K562 (cell line): ENCODE measurements around the gene ZNRD2. TPM values are rescaled to one million over a fixed set of nuclear protein-coding genes. Genes with fewer than 3 reads are reported as not detected.

ENCODE experiments used
- ATAC-seq: fragments of 200-7000 bp; cut with Tn5 transposase; 3 replicates; pipeline ENCODE4 v1.9.1; 2020; ENCODE audit warnings: moderate library complexity
- BruUV-seq: library from RNA; stranded (reverse); fragments of 400-500 nt; replicated peaks from 2 replicates; lab custom pipeline; 2021; lab: Mats Ljungman, UMichigan
- CTCF ChIA-PET: fragments of 300-600 bp; formaldehyde crosslinking; extraction: SDS; loops from one replicate; lab custom pipeline; 2021; ENCODE audit warnings: low intra/inter-chr PET ratio; lab: Yijun Ruan, JAX
- POLR2A ChIA-PET: fragments of 300-600, 350-650 bp; sonication (Branson Sonifier 250); formaldehyde crosslinking; extraction: SDS; loops from one replicate; lab custom pipeline; 2021; ENCODE audit warnings: antibody characterized with exemption, inconsistent platforms; lab: Yijun Ruan, JAX
- DNase-seq, 4 experiments: peaks; one replicate each; pipeline versions ENCODE4 v3.0.0 to v3.0.0-alpha.2; 2011 to 2018; ENCODE audit warnings: low spot score in 3 of 4, mixed read lengths in 3 of 4; ENCODE audit errors: extremely low read depth in 1 of 4
- FAIRE-seq: peaks from 2 replicates; lab custom pipeline; 2011; peaks lifted over from hg19 to GRCh38; lab: Jason Lieb, UNC
- H2AFZ ChIP-seq: 2 replicates; pipeline ENCODE4 v1.6.0; 2011; ENCODE audit warnings: low read depth, low read length, control low read depth, inconsistent platforms
- H3K27ac ChIP-seq: fragments of 200-600 bp; 3 replicates; pipeline ENCODE4 v1.8.0; 2011; ENCODE audit warnings: low read depth, mild to moderate bottlenecking, control low read depth, inconsistent platforms, low read length, moderate library complexity, mixed read lengths; ENCODE audit errors: extremely low read depth
- H3K27me3 ChIP-seq, 2 experiments: fragments of 300-600 bp in 1 of 2; 2 replicates in 1 of 2; 3 replicates in 1 of 2; pipeline versions ENCODE4 v1.6.0 to v1.8.0; 2011; ENCODE audit warnings: inconsistent platforms in 2 of 2, low read length in 2 of 2, mild to moderate bottlenecking in 1 of 2, mixed read lengths in 1 of 2, moderate library complexity in 1 of 2; ENCODE audit not compliant: control insufficient read depth in 2 of 2, insufficient read depth in 2 of 2
- H3K36me3 ChIP-seq: fragments of 300-600 bp; 3 replicates; pipeline ENCODE4 v1.8.0; 2011; ENCODE audit warnings: mild to moderate bottlenecking, low read length, inconsistent platforms; ENCODE audit not compliant: control insufficient read depth, insufficient read depth
- H3K4me1 ChIP-seq, 2 experiments: fragments of 200-600 bp in 1 of 2; replicated peaks in 1 of 2; 2 replicates in 1 of 2; 3 replicates in 1 of 2; pipeline versions ENCODE4 v1.5.1 to v1.8.0; 2011; ENCODE audit warnings: inconsistent platforms in 2 of 2, low read length in 2 of 2, mild to moderate bottlenecking in 1 of 2, mixed read lengths in 1 of 2, moderate library complexity in 1 of 2; ENCODE audit not compliant: control insufficient read depth in 2 of 2, insufficient read depth in 2 of 2
- H3K4me2 ChIP-seq: 2 replicates; pipeline ENCODE4 v1.6.1; 2011; ENCODE audit warnings: low read length, control low read depth, inconsistent platforms, mixed read lengths; ENCODE audit not compliant: insufficient read depth
- H3K4me3 ChIP-seq: fragments of 200-600 bp; sonication (generic), shearing (Covaris generic); 2 replicates; pipeline ENCODE4 v1.5.1; 2016; ENCODE audit warnings: control low read depth, inconsistent platforms
- H3K79me2 ChIP-seq: fragments of 200-600 bp; 3 replicates; pipeline ENCODE4 v1.8.0; 2011; ENCODE audit warnings: low read length, inconsistent platforms; ENCODE audit not compliant: control insufficient read depth, insufficient read depth
- H3K9ac ChIP-seq, 2 experiments: 2 replicates each; pipeline versions ENCODE4 v1.6.0 to v1.6.1; 2011; ENCODE audit warnings: low read depth in 2 of 2, low read length in 2 of 2, control low read depth in 1 of 2, inconsistent platforms in 1 of 2, mild to moderate bottlenecking in 1 of 2, mixed read lengths in 1 of 2; ENCODE audit not compliant: insufficient read depth in 1 of 2
- H3K9me1 ChIP-seq: one replicate; pipeline ENCODE4 v1.6.0; 2011; ENCODE audit warnings: inconsistent platforms, mild to moderate bottlenecking, low read length, moderate library complexity; ENCODE audit not compliant: control insufficient read depth, insufficient read depth
- H3K9me3 ChIP-seq: replicated peaks from 2 replicates; pipeline ENCODE4 v1.5.1; 2011; ENCODE audit warnings: low read depth, low read length, inconsistent platforms; ENCODE audit not compliant: control insufficient read depth, insufficient read depth
- H4K20me1 ChIP-seq: replicated peaks from 2 replicates; pipeline ENCODE4 v1.6.1; 2011; ENCODE audit warnings: low read length, inconsistent platforms, mixed read lengths; ENCODE audit not compliant: control insufficient read depth, insufficient read depth
- CC2D1A ChIP-seq: fragments of 450-650 bp; IDR thresholded peaks from 2 replicates; pipeline ENCODE4 v1.6.1; 2017; ENCODE audit warnings: mild to moderate bottlenecking
- CGGBP1 ChIP-seq: fragments of 250-450 bp; sonication (Bioruptor Pico); IDR thresholded peaks from 2 replicates; pipeline ENCODE4 v1.9.0; 2021; ENCODE audit warnings: mild to moderate bottlenecking
- HIVEP1 ChIP-seq: fragments of 250-450 bp; sonication (Bioruptor Pico); IDR thresholded peaks from 2 replicates; pipeline ENCODE4 v1.4.0; 2020; ENCODE audit warnings: mild to moderate bottlenecking
- NCOA4 ChIP-seq: fragments of 450-650 bp; IDR thresholded peaks from 2 replicates; pipeline ENCODE4 v1.6.1; 2018; ENCODE audit warnings: mild to moderate bottlenecking; ENCODE audit not compliant: partially characterized antibody
- WGBS: fragments of 100-300 bp; shearing (Covaris generic); methylation state at CpG from one replicate; pipeline ENCODE4 v1.1.6; 2016; ENCODE audit warnings: low coverage, mixed read lengths; ENCODE audit not compliant: insufficient coverage; ENCODE audit errors: missing lambda C conversion rate; 5-methylcytosine and 5-hydroxymethylcytosine counted together
- in situ Hi-C: fragments of 300-500 bp; cut with MboI; formaldehyde crosslinking; loops from 4 replicates; pipeline ENCODE4 v1.15.0; 2018; ENCODE audit warnings: inconsistent platforms, mixed read lengths
- intact Hi-C: fragments of 100-400 bp; cut with micrococcal nuclease; formaldehyde crosslinking; loops from 2 replicates; pipeline ENCODE4 v1.14.2; 2022
- polyA plus RNA-seq, 8 experiments: library from polyadenylated mRNA; depleted of rRNA in 4 of 8; stranded (reverse) in 5 of 8; unstranded in 3 of 8; fragments of >200 nt; fragmentation: Nextera tagmentation in 2 of 8; fragmentation: Illumina TruSeq in 1 of 8; extraction: Ambion mirVana in 2 of 8; extraction: Trizol in 1 of 8; gene quantifications; 2 replicates each; pipeline versions ENCODE4 v1.2.1 to v1.2.3, GENCODE V29; 2011 to 2014; ENCODE audit warnings: inconsistent platforms in 1 of 8, missing spikeins in 1 of 8
- total RNA-seq, 7 experiments: library from RNA; depleted of rRNA in 6 of 7; stranded (reverse); fragments of >200 nt in 6 of 7; fragmentation: Illumina TruSeq in 2 of 7; extraction: Trizol in 2 of 7; gene quantifications; 2 replicates each; pipeline versions ENCODE4 v1.2.1 to v1.2.3, GENCODE V29; 2011 to 2021; ENCODE audit warnings: low replicate concordance in 1 of 7

Gene ZNRD2
- total and polyA plus RNA-seq, 9 of the 15 experiments (the other 6 are each of a cell fraction or from before 2014, with no cell fraction given) = 13.4 to 129 (median 60.4) TPM

- no peaks in the 10 kb centered on the region for H3K36me3 ChIP-seq
- DNase-seq (no peak), FAIRE-seq (no peak)
- 0 out of 2 replicates have a peak, but pooled peaks cover 8% of the 10 kb centered on the region for H4K20me1 ChIP-seq
- H3K9me1 ChIP-seq = no peaks in the 10 kb centered on the region
- BruUV-seq = no TSS peak
- CTCF ChIA-PET = no interaction called here
- no peak overlapping the region for H3K9ac ChIP-seq
- H3K4me2 ChIP-seq = no peak overlapping the region
- TF ChIP-seq CGGBP1 (CRISPR knock-in tag) = no peak
- TF ChIP-seq NCOA4 = no peak
- no peak for TF ChIP-seq CC2D1A
- TF ChIP-seq HIVEP1 (CRISPR knock-in tag) = no peak
- TF ChIP-seq, all 486 proteins: peak for 0
- Histone ChIP-seq H3K27ac (no peak overlapping the region), H3K79me2 (no peaks in the 10 kb centered on the region), H3K27me3 (no peaks in the 10 kb centered on the region), H3K4me3 (no peak overlapping the region), H2AFZ (no peak overlapping the region), H3K9me3 (no peaks in the 10 kb centered on the region), H3K4me1 (peaks cover 42 to 76% of the 10 kb centered on the region in 2 experiments)
- 59% methylated on average over 3 of the region's 3 CpGs for WGBS
- no peak for ATAC-seq
- intact Hi-C loops = loop anchor here (10.0 kb wide), 1 partner anchor 266 kb away; no protein-coding TSS in a partner anchor
- in situ Hi-C loops = no loop called here
- POLR2A ChIA-PET = interaction anchor here (2.0 kb wide), 1 partner anchor 50 kb away, joined by 8 read pairs; the partner anchor contains the start of gene MALAT1
Measured at GRCh38 chr11:65549096-65549495, 21.2 kb upstream of the ZNRD2 start.
